SK-N-SH (cell line): Measurements from ENCODE around the gene FAM20C. TPM values are rescaled to one million over a fixed set of nuclear protein-coding genes. Genes with fewer than 3 reads are reported as not detected.

ENCODE experiments used
- CTCF ChIA-PET: fragments of 300-600, 350-600 bp; formaldehyde crosslinking; extraction: SDS; loops from one replicate; lab custom pipeline; 2021; lab: Yijun Ruan, JAX
- POLR2A ChIA-PET: fragments of 350-600 bp; sonication (Branson Sonifier 250); formaldehyde crosslinking; extraction: SDS; loops from one replicate; lab custom pipeline; 2020; ENCODE audit warnings: antibody characterized with exemption, inconsistent platforms; lab: Yijun Ruan, JAX
- DNase-seq: peaks from one replicate; pipeline ENCODE4 v3.0.0; 2012
- H2AFZ ChIP-seq: fragments of 200-600 bp; sonication (generic); 2 replicates; pipeline ENCODE4 v1.8.1; 2016; ENCODE audit warnings: antibody characterized with exemption, mild to moderate bottlenecking, low read depth
- H3F3A ChIP-seq: fragments of 200-600 bp; sonication (generic); replicated peaks from 2 replicates; pipeline ENCODE3; 2016; ENCODE audit warnings: antibody characterized with exemption, mild to moderate bottlenecking; ENCODE audit not compliant: insufficient read depth
- H3K27ac ChIP-seq, 2 experiments: fragments of 200-500 bp in 1 of 2; fragments of 200-600 bp in 1 of 2; sonication (Bioruptor generic) in 1 of 2; sonication (generic), shearing (Covaris generic) in 1 of 2; 2 replicates each; pipeline versions ENCODE4 v1.5.1 to v1.6.1; 2014 to 2016; ENCODE audit warnings: low read depth in 2 of 2, inconsistent platforms in 1 of 2, low read length in 1 of 2, mild to moderate bottlenecking in 1 of 2, mixed read lengths in 1 of 2
- H3K27me3 ChIP-seq: fragments of 200-600 bp; sonication (generic), shearing (Covaris generic); 2 replicates; pipeline ENCODE4 v1.6.1; 2016; ENCODE audit warnings: mixed run types; ENCODE audit not compliant: insufficient read depth
- H3K36me3 ChIP-seq, 2 experiments: fragments of 200-500 bp in 1 of 2; fragments of 200-600 bp in 1 of 2; sonication (Bioruptor generic) in 1 of 2; sonication (generic) in 1 of 2; replicated peaks in 1 of 2; 2 replicates each; pipeline versions ENCODE3 to v1.5.1; 2014 to 2016; ENCODE audit warnings: low read length in 1 of 2, mild to moderate bottlenecking in 1 of 2; ENCODE audit not compliant: insufficient read depth in 2 of 2, control insufficient read depth in 1 of 2
- H3K4me1 ChIP-seq, 2 experiments: fragments of 200-500 bp in 1 of 2; fragments of 200-600 bp in 1 of 2; sonication (Bioruptor generic) in 1 of 2; sonication (generic), shearing (Covaris generic) in 1 of 2; 2 replicates each; pipeline versions ENCODE4 v1.5.1 to v1.6.1; 2014 to 2016; ENCODE audit warnings: low read depth in 1 of 2, low read length in 1 of 2, mixed run types in 1 of 2; ENCODE audit not compliant: insufficient read depth in 2 of 2, control insufficient read depth in 1 of 2
- H3K4me2 ChIP-seq: fragments of 200-600 bp; sonication (generic), shearing (Covaris generic); 2 replicates; pipeline ENCODE4 v1.6.1; 2017; ENCODE audit warnings: mixed run types
- H3K4me3 ChIP-seq, 2 experiments: fragments of 200-500 bp in 1 of 2; fragments of 200-600 bp in 1 of 2; sonication (Bioruptor generic) in 1 of 2; sonication (generic), shearing (Covaris generic) in 1 of 2; 2 replicates each; pipeline versions ENCODE4 v1.5.1 to v1.8.1; 2014 to 2016; ENCODE audit warnings: low read depth in 2 of 2, inconsistent platforms in 1 of 2, low read length in 1 of 2, mild to moderate bottlenecking in 1 of 2, mixed read lengths in 1 of 2, moderate library complexity in 1 of 2
- H3K79me2 ChIP-seq: fragments of 200-600 bp; sonication (generic); 2 replicates; pipeline ENCODE4 v1.8.1; 2017; ENCODE audit warnings: mild to moderate bottlenecking; ENCODE audit not compliant: insufficient read depth
- H3K9ac ChIP-seq: fragments of 200-600 bp; sonication (generic); 2 replicates; pipeline ENCODE4 v1.6.1; 2017; ENCODE audit warnings: mixed run types
- H3K9me2 ChIP-seq: fragments of 200-600 bp; sonication (generic); 2 replicates; pipeline ENCODE4 v1.6.1; 2017; ENCODE audit warnings: mixed run types
- H3K9me3 ChIP-seq: fragments of 200-600 bp; sonication (generic); 2 replicates; pipeline ENCODE4 v1.6.1; 2017; ENCODE audit warnings: mixed run types, mild to moderate bottlenecking, moderate library complexity
- H4K20me1 ChIP-seq: fragments of 200-600 bp; sonication (generic); 2 replicates; pipeline ENCODE4 v1.6.1; 2017; ENCODE audit warnings: mild to moderate bottlenecking, mixed run types; ENCODE audit not compliant: insufficient read depth
- CHD2 ChIP-seq: fragments of 150-350 bp; IDR thresholded peaks from 2 replicates; pipeline ENCODE4 v1.6.1; 2018; ENCODE audit warnings: low read length; ENCODE audit not compliant: partially characterized antibody
- ELF1 ChIP-seq: IDR thresholded peaks from 2 replicates; pipeline ENCODE4 v1.4.0; 2012
- EP300 ChIP-seq, 2 experiments: IDR thresholded peaks; 2 replicates each; pipeline versions ENCODE4 v1.4.0 to v1.6.1; 2012; ENCODE audit warnings: borderline replicate concordance in 1 of 2, low read depth in 1 of 2, low read length in 1 of 2
- EZH2phosphoT487 ChIP-seq: fragments of 200-600 bp; sonication (generic); IDR thresholded peaks from 2 replicates; pipeline ENCODE4 v1.6.1; 2017; ENCODE audit warnings: low read depth, mixed run types, mild to moderate bottlenecking, antibody characterized with exemption, moderate library complexity, borderline replicate concordance
- JUND ChIP-seq: IDR thresholded peaks from 2 replicates; pipeline ENCODE4 v1.4.0; 2012
- MXI1 ChIP-seq: IDR thresholded peaks from 2 replicates; pipeline ENCODE4 v1.6.1; 2012; ENCODE audit warnings: mild to moderate bottlenecking, low read depth, low read length, improper control_type of control experiment
- POLR2AphosphoS5 ChIP-seq: IDR thresholded peaks from 2 replicates; pipeline ENCODE4 v1.6.1; 2012; ENCODE audit warnings: low read depth, low read length
- RCOR1 ChIP-seq: fragments of 150-350 bp; IDR thresholded peaks from 2 replicates; pipeline ENCODE4 v1.6.1; 2017; ENCODE audit warnings: antibody characterized with exemption, low read length
- RFX5 ChIP-seq: IDR thresholded peaks from 2 replicates; pipeline ENCODE4 v1.6.1; 2012; ENCODE audit warnings: mild to moderate bottlenecking, improper control_type of control experiment, low read length
- SIN3A ChIP-seq: IDR thresholded peaks from 2 replicates; pipeline ENCODE4 v1.6.1; 2012; ENCODE audit warnings: low read depth, mild to moderate bottlenecking, low read length, moderate library complexity, borderline replicate concordance
- SMC3 ChIP-seq: IDR thresholded peaks from 2 replicates; pipeline ENCODE4 v1.6.1; 2012; ENCODE audit warnings: low read depth, low read length, improper control_type of control experiment
- TAF1 ChIP-seq: IDR thresholded peaks from 2 replicates; pipeline ENCODE4 v1.6.1; 2012; ENCODE audit warnings: low read depth, mild to moderate bottlenecking, low read length, moderate library complexity, borderline replicate concordance
- TCF12 ChIP-seq: IDR thresholded peaks from 2 replicates; pipeline ENCODE4 v1.4.0; 2012
- WGBS: methylation state at CpG from one replicate; pipeline ENCODE4 v1.1.6; 2017; ENCODE audit warnings: low lambda C conversion rate; 5-methylcytosine and 5-hydroxymethylcytosine counted together
- polyA plus RNA-seq, 3 experiments: library from polyadenylated mRNA; depleted of rRNA; stranded (reverse); fragments of >200 nt; gene quantifications; 2 replicates each; pipeline ENCODE4 v1.2.3, GENCODE V29; 2012
- TF ChIP-seq, protein P1 (sequence below): IDR thresholded peaks from 2 replicates; pipeline ENCODE4 v1.4.0; 2012; ENCODE audit warnings: low read depth, borderline replicate concordance
- TF ChIP-seq, protein P2 (sequence below): IDR thresholded peaks from 2 replicates; pipeline ENCODE4 v1.6.1; 2012; ENCODE audit warnings: mild to moderate bottlenecking, low read depth, low read length, moderate library complexity
- TF ChIP-seq, protein P3 (sequence below): fragments of 150-350 bp; IDR thresholded peaks from 2 replicates; pipeline ENCODE4 v1.6.1; 2017; ENCODE audit warnings: antibody characterized with exemption, low read length, low read depth, borderline replicate concordance
- TF ChIP-seq, protein P4 (sequence below): IDR thresholded peaks from 2 replicates; pipeline ENCODE4 v1.4.0; 2012; ENCODE audit warnings: low read depth
- TF ChIP-seq, protein P5 (sequence below): fragments of 150-350 bp; IDR thresholded peaks from 2 replicates; pipeline ENCODE4 v1.6.1; 2016; ENCODE audit warnings: mild to moderate bottlenecking, low read depth, low read length

FAM20C gene
- polyA plus RNA-seq, 1 of the 3 experiments (the other 2 are of a cell fraction), result 12.7 TPM

DNA sequence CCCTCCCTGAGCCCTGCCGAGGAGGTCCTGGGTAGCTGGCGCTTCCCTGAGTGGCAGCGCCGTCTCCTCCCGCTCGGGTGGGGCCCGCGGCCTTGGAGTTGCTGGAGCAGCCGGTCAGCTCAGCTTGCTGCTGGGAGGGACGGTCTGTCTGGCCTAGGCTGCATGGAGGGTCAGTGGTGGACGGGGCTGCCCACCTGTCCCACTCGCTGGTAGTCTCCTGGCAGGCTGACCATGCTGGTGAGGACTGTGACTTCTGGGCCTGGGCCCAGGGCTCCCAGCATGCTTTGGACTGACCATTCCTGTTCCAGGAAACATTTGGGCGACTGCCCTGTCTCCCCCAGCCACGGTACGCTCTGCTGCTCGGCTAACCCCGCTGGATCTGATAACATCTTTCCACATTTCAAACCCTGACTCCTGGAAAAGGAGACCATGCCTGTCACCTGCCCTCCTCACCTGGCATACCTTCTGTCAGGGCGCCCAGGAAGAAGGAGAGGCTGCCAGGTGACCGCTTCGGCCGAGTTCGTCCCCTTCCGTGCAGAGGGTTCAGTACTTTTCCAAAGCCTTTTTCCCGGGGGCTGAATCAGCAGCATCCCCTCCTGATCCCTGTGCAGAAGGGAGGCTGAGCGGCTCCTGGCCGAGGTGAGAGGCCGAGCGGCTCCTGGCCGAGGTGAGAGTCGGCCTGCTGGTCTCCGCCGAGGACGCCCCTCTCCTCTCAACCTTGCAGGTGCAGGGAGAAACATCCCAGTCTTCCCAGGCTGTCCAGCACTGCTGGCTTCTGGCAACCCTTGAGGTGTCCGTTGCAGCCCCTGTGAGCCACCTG lies 43.4 kb downstream of the FAM20C start:
- POLR2A ChIA-PET, result no interaction called here
- Histone ChIP-seq H3K36me3 (no peaks in the 10 kb centered on the region), H3K4me1 (no peaks in the 10 kb centered on the region), H3K27ac (no peak overlapping the region), H3K4me2 (no peak overlapping the region), H3K9ac (no peak overlapping the region), H3K27me3 (no peaks in the 10 kb centered on the region), H4K20me1 (no peaks in the 10 kb centered on the region), H2AFZ (no peak overlapping the region), H3K9me3 (no peaks in the 10 kb centered on the region), H3K9me2 (no peaks in the 10 kb centered on the region), H3K4me3 (no peak overlapping the region), H3F3A (no peaks in the 10 kb centered on the region), H3K79me2 (no peaks in the 10 kb centered on the region)
- WGBS, result 85% methylated on average over 29 of the region's 34 CpGs
- TF ChIP-seq JUND (no peak), TCF12 (no peak), POLR2AphosphoS5 (no peak), CHD2 (no peak), RFX5 (no peak), MXI1 (no peak), EP300 (IDR thresholded peaks at IDR 0.05; ENCODE audit: borderline replicate concordance in 1 of 2, low read depth in 1 of 2, low read length in 1 of 2) (no peak)
- no peak for DNase-seq
- CTCF ChIA-PET, result interaction anchor here (1.0 to 1.1 kb wide), 2 partner anchors 32 to 173 kb away, joined by 3 to 4 read pairs; no protein-coding TSS in a partner anchor

DNA sequence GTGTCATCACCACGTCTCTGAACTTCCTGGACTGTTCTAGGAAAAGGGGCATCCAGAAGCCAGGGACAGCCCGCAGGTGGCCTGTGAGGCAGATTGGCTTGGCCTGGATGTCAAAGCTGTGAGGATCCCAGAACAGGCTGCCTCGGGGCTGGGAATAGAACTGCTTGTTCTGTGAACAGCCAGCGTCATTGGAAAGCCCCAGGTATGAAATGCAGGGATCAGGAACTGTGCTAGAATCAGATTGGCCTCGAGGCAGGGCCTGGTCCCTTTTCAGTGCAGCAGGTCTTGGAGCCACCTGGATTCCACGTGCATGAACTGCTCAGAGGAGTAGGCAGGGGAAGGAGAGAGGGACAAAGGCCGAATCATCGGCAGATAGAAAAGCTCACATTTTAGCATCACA lies 44.6 kb downstream of the FAM20C start:
- H3K27me3 ChIP-seq, result no peaks in the 10 kb centered on the region
- H3K27ac ChIP-seq, result no peak overlapping the region
- POLR2A ChIA-PET, result no interaction called here
- 75% methylated on average over 7 of the region's 8 CpGs for WGBS
- H3K4me1 ChIP-seq, result no peaks in the 10 kb centered on the region
- no peaks in the 10 kb centered on the region for H3F3A ChIP-seq
- H3K9me2 ChIP-seq, result no peaks in the 10 kb centered on the region
- H3K9ac ChIP-seq, result no peak overlapping the region
- no peaks in the 10 kb centered on the region for H3K9me3 ChIP-seq
- H3K79me2 ChIP-seq, result no peaks in the 10 kb centered on the region
- H3K4me2 ChIP-seq, result no peak overlapping the region
- no peak for DNase-seq
- H2AFZ ChIP-seq, result no peak overlapping the region
- H3K36me3 ChIP-seq, result no peaks in the 10 kb centered on the region
- CTCF ChIA-PET, result no interaction called here
- no peak overlapping the region for H3K4me3 ChIP-seq
- no peaks in the 10 kb centered on the region for H4K20me1 ChIP-seq
- TF ChIP-seq TAF1, result no peak
- TF ChIP-seq RCOR1, result no peak
- TF ChIP-seq SMC3, result no peak
- no peak for TF ChIP-seq SIN3A
- no peak for TF ChIP-seq EZH2phosphoT487
- TF ChIP-seq, protein P1, sequence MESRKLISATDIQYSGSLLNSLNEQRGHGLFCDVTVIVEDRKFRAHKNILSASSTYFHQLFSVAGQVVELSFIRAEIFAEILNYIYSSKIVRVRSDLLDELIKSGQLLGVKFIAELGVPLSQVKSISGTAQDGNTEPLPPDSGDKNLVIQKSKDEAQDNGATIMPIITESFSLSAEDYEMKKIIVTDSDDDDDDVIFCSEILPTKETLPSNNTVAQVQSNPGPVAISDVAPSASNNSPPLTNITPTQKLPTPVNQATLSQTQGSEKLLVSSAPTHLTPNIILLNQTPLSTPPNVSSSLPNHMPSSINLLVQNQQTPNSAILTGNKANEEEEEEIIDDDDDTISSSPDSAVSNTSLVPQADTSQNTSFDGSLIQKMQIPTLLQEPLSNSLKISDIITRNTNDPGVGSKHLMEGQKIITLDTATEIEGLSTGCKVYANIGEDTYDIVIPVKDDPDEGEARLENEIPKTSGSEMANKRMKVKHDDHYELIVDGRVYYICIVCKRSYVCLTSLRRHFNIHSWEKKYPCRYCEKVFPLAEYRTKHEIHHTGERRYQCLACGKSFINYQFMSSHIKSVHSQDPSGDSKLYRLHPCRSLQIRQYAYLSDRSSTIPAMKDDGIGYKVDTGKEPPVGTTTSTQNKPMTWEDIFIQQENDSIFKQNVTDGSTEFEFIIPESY, result no peak
- TF ChIP-seq, protein P2, sequence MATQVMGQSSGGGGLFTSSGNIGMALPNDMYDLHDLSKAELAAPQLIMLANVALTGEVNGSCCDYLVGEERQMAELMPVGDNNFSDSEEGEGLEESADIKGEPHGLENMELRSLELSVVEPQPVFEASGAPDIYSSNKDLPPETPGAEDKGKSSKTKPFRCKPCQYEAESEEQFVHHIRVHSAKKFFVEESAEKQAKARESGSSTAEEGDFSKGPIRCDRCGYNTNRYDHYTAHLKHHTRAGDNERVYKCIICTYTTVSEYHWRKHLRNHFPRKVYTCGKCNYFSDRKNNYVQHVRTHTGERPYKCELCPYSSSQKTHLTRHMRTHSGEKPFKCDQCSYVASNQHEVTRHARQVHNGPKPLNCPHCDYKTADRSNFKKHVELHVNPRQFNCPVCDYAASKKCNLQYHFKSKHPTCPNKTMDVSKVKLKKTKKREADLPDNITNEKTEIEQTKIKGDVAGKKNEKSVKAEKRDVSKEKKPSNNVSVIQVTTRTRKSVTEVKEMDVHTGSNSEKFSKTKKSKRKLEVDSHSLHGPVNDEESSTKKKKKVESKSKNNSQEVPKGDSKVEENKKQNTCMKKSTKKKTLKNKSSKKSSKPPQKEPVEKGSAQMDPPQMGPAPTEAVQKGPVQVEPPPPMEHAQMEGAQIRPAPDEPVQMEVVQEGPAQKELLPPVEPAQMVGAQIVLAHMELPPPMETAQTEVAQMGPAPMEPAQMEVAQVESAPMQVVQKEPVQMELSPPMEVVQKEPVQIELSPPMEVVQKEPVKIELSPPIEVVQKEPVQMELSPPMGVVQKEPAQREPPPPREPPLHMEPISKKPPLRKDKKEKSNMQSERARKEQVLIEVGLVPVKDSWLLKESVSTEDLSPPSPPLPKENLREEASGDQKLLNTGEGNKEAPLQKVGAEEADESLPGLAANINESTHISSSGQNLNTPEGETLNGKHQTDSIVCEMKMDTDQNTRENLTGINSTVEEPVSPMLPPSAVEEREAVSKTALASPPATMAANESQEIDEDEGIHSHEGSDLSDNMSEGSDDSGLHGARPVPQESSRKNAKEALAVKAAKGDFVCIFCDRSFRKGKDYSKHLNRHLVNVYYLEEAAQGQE, result no peak
- no peak for TF ChIP-seq CHD2
- TF ChIP-seq, protein P3, sequence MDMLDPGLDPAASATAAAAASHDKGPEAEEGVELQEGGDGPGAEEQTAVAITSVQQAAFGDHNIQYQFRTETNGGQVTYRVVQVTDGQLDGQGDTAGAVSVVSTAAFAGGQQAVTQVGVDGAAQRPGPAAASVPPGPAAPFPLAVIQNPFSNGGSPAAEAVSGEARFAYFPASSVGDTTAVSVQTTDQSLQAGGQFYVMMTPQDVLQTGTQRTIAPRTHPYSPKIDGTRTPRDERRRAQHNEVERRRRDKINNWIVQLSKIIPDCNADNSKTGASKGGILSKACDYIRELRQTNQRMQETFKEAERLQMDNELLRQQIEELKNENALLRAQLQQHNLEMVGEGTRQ, result no peak
- no peak for TF ChIP-seq POLR2AphosphoS5
- TF ChIP-seq, protein P4, sequence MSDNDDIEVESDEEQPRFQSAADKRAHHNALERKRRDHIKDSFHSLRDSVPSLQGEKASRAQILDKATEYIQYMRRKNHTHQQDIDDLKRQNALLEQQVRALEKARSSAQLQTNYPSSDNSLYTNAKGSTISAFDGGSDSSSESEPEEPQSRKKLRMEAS, result no peak
- TF ChIP-seq, protein P5, sequence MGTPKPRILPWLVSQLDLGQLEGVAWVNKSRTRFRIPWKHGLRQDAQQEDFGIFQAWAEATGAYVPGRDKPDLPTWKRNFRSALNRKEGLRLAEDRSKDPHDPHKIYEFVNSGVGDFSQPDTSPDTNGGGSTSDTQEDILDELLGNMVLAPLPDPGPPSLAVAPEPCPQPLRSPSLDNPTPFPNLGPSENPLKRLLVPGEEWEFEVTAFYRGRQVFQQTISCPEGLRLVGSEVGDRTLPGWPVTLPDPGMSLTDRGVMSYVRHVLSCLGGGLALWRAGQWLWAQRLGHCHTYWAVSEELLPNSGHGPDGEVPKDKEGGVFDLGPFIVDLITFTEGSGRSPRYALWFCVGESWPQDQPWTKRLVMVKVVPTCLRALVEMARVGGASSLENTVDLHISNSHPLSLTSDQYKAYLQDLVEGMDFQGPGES, result no peak
- TF ChIP-seq EP300 (IDR thresholded peaks at IDR 0.05; ENCODE audit: borderline replicate concordance in 1 of 2, low read depth in 1 of 2, low read length in 1 of 2), result no peak
- no peak for TF ChIP-seq ELF1
- no peak for TF ChIP-seq RFX5
